RWPE2 (cell line): Measurements from ENCODE around the gene TLE3.

ENCODE experiments used
- ATAC-seq: fragments of 200-7000 bp; cut with Tn5 transposase; 3 replicates; pipeline ENCODE4 v1.9.1; 2021; ENCODE audit warnings: low read depth
- DNase-seq: peaks from one replicate; pipeline ENCODE4 v3.0.0-alpha.2; 2020; ENCODE audit warnings: low spot score
- H3K27ac ChIP-seq: fragments of 450-650 bp; 2 replicates; pipeline ENCODE4 v1.5.1; 2017; ENCODE audit warnings: mild to moderate bottlenecking; ENCODE audit not compliant: poor library complexity, severe bottlenecking
- H3K27me3 ChIP-seq: fragments of 250-450 bp; sonication (Bioruptor Pico); 2 replicates; pipeline ENCODE4 v1.5.1; 2021; ENCODE audit warnings: mild to moderate bottlenecking, moderate library complexity; ENCODE audit not compliant: insufficient read depth, poor library complexity, severe bottlenecking
- H3K36me3 ChIP-seq: fragments of 250-450 bp; sonication (Bioruptor Pico); 2 replicates; pipeline ENCODE4 v1.5.1; 2020; ENCODE audit warnings: low read depth, mild to moderate bottlenecking, moderate library complexity
- H3K4me1 ChIP-seq: fragments of 250-450 bp; sonication (Bioruptor Pico); 2 replicates; pipeline ENCODE4 v1.5.1; 2021; ENCODE audit warnings: mild to moderate bottlenecking, moderate library complexity; ENCODE audit not compliant: insufficient read depth, poor library complexity, severe bottlenecking
- H3K4me3 ChIP-seq: fragments of 250-450 bp; sonication (Bioruptor Pico); 2 replicates; pipeline ENCODE4 v1.5.1; 2021; ENCODE audit warnings: mild to moderate bottlenecking, moderate library complexity; ENCODE audit not compliant: severe bottlenecking
- H3K9me3 ChIP-seq: fragments of 250-450 bp; sonication (Bioruptor Pico); 2 replicates; pipeline ENCODE4 v1.5.1; 2021; ENCODE audit warnings: mild to moderate bottlenecking, moderate library complexity; ENCODE audit not compliant: severe bottlenecking
- TF ChIP-seq, protein P1 (sequence below): fragments of 450-650 bp; IDR thresholded peaks from one replicate; pipeline ENCODE4 v1.5.1; 2017; ENCODE audit warnings: mild to moderate bottlenecking, moderate library complexity; ENCODE audit not compliant: poor library complexity, severe bottlenecking

The TLE3 gene

DNA sequence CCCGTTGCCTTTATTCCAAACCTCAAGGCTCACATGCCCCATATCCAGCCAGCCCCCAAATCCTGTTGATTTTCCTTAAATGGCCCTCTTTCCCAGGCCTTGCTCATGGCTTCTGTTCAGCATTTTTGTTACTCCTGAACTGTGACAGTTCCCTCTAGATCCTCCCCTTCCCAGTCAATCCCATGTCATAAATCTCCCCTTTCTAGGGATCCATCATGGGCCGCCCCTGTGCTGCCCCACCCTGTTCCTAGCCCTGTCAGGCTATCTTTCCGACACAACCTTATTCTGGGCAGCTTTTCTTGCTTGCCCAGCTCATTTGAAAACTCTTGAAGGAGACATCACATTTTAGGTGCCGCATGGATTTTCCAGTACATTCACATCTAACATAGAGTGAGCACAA, 84.8 kb downstream of the TLE3 start:
- H3K4me1 ChIP-seq: no peaks in the 10 kb centered on the region
- no peaks in the 10 kb centered on the region for H3K9me3 ChIP-seq
- no peaks in the 10 kb centered on the region for H3K27me3 ChIP-seq
- no peak for ATAC-seq
- no peaks in the 10 kb centered on the region for H3K36me3 ChIP-seq
- TF ChIP-seq, protein P1, sequence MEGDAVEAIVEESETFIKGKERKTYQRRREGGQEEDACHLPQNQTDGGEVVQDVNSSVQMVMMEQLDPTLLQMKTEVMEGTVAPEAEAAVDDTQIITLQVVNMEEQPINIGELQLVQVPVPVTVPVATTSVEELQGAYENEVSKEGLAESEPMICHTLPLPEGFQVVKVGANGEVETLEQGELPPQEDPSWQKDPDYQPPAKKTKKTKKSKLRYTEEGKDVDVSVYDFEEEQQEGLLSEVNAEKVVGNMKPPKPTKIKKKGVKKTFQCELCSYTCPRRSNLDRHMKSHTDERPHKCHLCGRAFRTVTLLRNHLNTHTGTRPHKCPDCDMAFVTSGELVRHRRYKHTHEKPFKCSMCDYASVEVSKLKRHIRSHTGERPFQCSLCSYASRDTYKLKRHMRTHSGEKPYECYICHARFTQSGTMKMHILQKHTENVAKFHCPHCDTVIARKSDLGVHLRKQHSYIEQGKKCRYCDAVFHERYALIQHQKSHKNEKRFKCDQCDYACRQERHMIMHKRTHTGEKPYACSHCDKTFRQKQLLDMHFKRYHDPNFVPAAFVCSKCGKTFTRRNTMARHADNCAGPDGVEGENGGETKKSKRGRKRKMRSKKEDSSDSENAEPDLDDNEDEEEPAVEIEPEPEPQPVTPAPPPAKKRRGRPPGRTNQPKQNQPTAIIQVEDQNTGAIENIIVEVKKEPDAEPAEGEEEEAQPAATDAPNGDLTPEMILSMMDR: no peak
- no peak for DNase-seq
- no peak overlapping the region for H3K27ac ChIP-seq
- no peak overlapping the region for H3K4me3 ChIP-seq

GRCh38 chr15:70008697-70009290, 88.9 kb downstream of the TLE3 start:
- Histone ChIP-seq H3K4me1 (no peaks in the 10 kb centered on the region), H3K27ac (no peak overlapping the region), H3K4me3 (no peak overlapping the region), H3K9me3 (no peaks in the 10 kb centered on the region), H3K27me3 (no peaks in the 10 kb centered on the region), H3K36me3 (no peaks in the 10 kb centered on the region)
- TF ChIP-seq, protein P1: no peak
- DNase-seq: no peak
- no peak for ATAC-seq

DNA sequence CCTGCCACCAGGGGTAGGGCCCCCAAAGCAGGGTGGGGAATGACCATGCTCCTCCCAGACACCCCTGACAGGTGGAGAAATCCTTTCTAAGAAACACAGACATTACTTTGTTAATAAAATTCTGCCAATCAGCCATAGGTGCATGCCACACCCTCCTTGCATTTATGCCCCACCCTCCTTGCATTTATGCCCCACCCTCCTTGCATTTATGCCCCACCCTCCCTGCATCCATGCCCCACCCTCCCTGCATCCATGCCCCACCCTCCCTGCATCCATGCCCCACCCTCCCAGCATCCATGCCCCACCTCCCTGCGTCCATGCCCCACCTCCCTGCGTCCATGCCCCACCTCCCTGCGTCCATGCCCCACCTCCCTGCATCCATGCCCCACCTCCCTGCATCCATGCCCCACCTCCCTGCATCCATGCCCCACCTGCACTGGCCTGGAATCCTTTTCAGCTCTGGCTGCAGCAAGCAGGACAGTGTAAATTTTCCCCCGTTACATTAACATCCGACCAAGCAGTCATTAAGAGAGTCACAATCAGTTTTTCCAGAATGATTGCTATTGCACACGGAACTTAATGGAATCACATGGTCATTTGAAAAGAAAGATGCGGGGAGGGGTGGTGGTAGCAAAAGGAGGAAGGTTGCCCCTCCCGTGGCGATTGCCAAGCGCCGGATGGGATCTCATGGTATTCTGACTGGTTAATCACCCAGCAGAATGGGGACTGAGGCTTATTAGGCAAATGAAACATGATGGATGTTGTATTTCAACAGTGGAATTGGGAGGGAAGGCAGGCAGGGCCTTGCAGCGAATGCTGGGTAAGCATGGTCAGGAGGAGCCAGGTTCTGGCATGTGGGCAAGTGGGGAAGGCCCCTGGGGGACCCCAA, 91.2 kb downstream of the TLE3 start:
- Histone ChIP-seq H3K9me3 (no peaks in the 10 kb centered on the region), H3K27me3 (no peaks in the 10 kb centered on the region), H3K4me1 (no peaks in the 10 kb centered on the region), H3K4me3 (no peak overlapping the region), H3K27ac (no peak overlapping the region), H3K36me3 (no peaks in the 10 kb centered on the region)
- TF ChIP-seq, protein P1: no peak
- ATAC-seq (no peak), DNase-seq (no peak)

DNA sequence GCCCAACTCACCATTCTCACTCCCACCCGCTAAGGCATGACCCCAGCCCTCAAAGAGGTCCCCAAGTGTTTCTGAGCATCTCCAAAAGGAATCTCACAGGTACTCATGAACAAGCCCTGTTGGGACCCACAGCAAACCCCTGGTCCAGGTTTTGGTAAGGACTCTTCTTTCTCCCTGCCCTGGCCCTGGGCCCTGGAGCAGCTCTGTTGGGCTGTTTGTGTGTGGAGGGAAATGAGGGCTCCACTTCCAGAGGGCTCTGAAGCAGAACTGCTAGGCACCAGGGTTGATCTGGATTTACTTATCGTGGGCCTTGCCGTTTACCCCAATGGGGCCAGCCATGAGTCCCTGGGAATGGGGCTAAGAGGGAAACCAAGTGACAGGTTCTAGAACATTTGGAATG, 92.9 kb downstream of the TLE3 start:
- Histone ChIP-seq H3K36me3 (no peaks in the 10 kb centered on the region), H3K27me3 (no peaks in the 10 kb centered on the region), H3K4me1 (no peaks in the 10 kb centered on the region), H3K9me3 (no peaks in the 10 kb centered on the region), H3K27ac (no peak overlapping the region), H3K4me3 (no peak overlapping the region)
- ATAC-seq (no peak), DNase-seq (no peak)
- TF ChIP-seq, protein P1: no peak

DNA sequence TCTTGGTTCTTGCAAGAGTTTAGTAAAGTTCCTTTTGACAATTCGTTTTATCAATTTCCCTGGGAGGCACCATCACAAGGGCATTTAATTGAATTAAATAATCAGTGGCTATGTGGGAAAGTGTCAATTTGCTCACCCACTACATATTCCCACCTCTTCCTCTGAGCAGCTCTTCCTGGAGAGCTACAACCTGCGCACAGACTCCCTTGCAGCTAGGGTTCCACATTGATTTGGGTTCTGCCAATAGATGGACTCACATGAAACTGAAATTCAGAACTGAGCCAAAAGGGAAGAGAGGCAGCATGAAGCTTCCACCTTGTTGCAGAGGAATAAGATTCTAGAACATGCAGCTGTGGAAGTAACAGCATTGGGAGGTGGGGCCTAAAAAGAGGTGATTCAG, 94.8 kb downstream of the TLE3 start:
- no peak for ATAC-seq
- H3K36me3 ChIP-seq: no peaks in the 10 kb centered on the region
- peaks cover 2% of the 10 kb centered on the region for H3K4me1 ChIP-seq
- TF ChIP-seq, protein P1: no peak
- H3K27me3 ChIP-seq: no peaks in the 10 kb centered on the region
- H3K9me3 ChIP-seq: no peaks in the 10 kb centered on the region
- no peak for DNase-seq
- no peak overlapping the region for H3K27ac ChIP-seq
- no peak overlapping the region for H3K4me3 ChIP-seq
